OCI-LY3 (cell line): ENCODE measurements around the gene YAF2.

Experiments used
- CTCF ChIP-seq: fragments of 200-600, 300-600 bp; sonication (generic); IDR thresholded peaks from 2 replicates; pipeline ENCODE4 v1.5.1; 2014; ENCODE audit warnings: antibody characterized with exemption, low read length, low read depth
- EZH2phosphoT487 ChIP-seq: fragments of 200-600 bp; shearing (Covaris generic); IDR thresholded peaks from 2 replicates; pipeline ENCODE4 v1.6.1; 2018; ENCODE audit warnings: antibody characterized with exemption, mixed run types, low read depth

GRCh38 chr12:42187799-42188198 is 50.2 kb downstream of the YAF2 start:
- TF ChIP-seq CTCF (no peak), EZH2phosphoT487 (no peak)
